ENCODE results near the gene ZBTB20. TPM values are rescaled to one million over a fixed set of nuclear protein-coding genes. Genes with fewer than 3 reads are reported as not detected.

Gene ZBTB20
- total RNA-seq, 1 donor from 2014 or later, result 19.1 TPM

DNA sequence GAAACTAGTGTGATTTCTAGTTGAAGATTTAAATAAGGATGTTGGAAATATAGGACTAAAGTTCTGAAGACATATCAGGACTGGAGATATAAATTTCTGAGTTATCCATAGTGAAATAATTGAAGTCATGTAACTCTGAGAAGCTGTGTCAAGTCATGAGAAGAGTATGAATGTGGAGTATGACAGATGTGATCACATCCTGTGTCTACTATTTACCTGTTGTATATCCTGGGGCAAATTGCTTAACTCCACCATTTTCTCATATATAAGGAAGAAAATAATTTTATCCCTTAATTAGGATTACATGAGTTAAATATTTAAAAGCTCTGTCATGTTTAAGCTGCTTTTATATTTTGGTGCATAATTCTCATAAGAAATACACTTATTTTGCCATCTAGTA is 350.3 kb downstream of the ZBTB20 start:
- Mint-ChIP-seq H3K4me3 (ENCODE audit: unreplicated experiment) (no peak overlapping the region), H3K27ac (ENCODE audit: unreplicated experiment) (no peak overlapping the region), H3K36me3 (ENCODE audit: unreplicated experiment) (no peaks in the 10 kb centered on the region), H3K4me1 (ENCODE audit: unreplicated experiment) (peaks cover 4% of the 10 kb centered on the region), H3K27me3 (ENCODE audit: unreplicated experiment) (no peaks in the 10 kb centered on the region), H3K9me3 (ENCODE audit: unreplicated experiment) (no peaks in the 10 kb centered on the region)
- no peak for DNase-seq (ENCODE audit: extremely low spot score, unreplicated experiment)
- TF ChIP-seq, protein P1, sequence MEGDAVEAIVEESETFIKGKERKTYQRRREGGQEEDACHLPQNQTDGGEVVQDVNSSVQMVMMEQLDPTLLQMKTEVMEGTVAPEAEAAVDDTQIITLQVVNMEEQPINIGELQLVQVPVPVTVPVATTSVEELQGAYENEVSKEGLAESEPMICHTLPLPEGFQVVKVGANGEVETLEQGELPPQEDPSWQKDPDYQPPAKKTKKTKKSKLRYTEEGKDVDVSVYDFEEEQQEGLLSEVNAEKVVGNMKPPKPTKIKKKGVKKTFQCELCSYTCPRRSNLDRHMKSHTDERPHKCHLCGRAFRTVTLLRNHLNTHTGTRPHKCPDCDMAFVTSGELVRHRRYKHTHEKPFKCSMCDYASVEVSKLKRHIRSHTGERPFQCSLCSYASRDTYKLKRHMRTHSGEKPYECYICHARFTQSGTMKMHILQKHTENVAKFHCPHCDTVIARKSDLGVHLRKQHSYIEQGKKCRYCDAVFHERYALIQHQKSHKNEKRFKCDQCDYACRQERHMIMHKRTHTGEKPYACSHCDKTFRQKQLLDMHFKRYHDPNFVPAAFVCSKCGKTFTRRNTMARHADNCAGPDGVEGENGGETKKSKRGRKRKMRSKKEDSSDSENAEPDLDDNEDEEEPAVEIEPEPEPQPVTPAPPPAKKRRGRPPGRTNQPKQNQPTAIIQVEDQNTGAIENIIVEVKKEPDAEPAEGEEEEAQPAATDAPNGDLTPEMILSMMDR (IDR thresholded peaks at IDR 0.05), result no peak

DNA sequence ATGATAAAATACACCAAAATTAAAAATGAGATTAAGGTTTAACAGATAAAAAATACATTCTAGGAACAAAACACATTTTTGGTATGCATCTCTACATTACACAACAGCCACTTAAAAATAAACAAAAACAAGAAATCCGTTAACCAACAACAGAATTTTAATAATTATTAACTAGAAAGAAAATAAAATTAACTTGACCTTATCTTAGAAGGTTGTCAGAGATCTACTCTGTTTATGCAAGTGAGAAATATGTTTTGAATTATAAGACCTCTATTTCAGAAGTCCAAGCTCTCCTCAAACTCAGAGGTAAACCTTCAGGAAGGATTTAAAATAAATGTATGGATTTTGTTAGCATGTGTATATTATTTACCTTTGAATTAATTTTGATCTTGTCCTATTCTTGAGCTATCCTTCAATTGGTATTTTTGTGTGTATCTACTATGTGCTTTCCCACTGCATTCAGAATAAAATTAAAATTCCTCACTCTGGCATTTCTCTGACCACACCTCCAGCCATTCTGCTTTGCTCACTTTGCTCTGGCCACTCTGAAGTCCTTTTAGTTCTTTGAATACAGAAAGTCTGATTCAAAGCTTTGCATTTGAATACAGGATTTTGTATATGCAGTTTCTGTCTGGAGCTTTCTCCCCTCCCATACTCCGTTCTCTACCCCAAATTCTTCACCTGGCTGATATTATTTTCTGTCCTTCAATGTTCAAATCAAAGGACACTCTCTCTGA is 352.0 kb downstream of the ZBTB20 start:
- Mint-ChIP-seq H3K9me3 (ENCODE audit: unreplicated experiment) (no peaks in the 10 kb centered on the region), H3K36me3 (ENCODE audit: unreplicated experiment) (no peaks in the 10 kb centered on the region), H3K4me3 (ENCODE audit: unreplicated experiment) (no peak overlapping the region), H3K27me3 (ENCODE audit: unreplicated experiment) (no peaks in the 10 kb centered on the region), H3K27ac (ENCODE audit: unreplicated experiment) (no peak overlapping the region), H3K4me1 (ENCODE audit: unreplicated experiment) (peaks cover 4% of the 10 kb centered on the region)
- TF ChIP-seq, protein P1 (IDR thresholded peaks at IDR 0.05), result no peak
- no peak for DNase-seq (ENCODE audit: extremely low spot score, unreplicated experiment)

DNA sequence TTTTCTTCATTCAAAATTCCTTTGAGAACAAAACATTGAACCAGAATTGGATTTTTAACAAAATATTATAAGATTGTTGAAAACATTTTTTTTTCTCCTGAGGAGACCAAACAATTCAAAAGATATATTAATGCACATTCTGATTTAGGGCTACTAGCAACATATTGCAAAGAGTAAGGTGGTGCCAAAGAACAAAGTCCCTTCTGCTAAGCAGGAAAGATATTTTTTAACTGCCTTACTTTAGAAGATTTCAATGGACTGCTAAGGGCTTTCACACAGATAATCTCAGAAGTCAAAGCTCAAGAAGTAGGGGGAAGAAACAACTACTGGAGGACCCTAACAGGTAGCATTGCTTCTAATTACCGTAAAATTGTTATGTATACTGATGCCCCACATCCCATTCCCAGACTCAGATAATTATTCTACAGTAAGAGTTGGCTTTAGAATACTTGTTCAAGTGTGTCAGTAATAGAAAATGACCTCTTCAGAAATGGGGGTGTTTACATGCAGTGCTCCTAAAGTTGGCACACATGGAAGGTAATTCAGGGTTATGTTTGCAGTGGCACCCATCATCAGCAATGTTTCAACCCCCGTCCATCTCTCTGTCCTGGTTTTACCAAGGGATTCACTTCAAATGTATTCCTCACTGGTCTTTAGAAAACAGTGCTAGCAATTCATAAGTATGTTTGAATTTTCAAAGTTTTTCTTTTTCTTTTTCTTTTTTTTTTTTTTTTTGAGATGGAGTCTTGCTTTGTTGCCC is 354.7 kb downstream of the ZBTB20 start:
- TF ChIP-seq, protein P1 (IDR thresholded peaks at IDR 0.05), result no peak
- Mint-ChIP-seq H3K27me3 (ENCODE audit: unreplicated experiment) (no peaks in the 10 kb centered on the region), H3K4me1 (ENCODE audit: unreplicated experiment) (peaks cover 4% of the 10 kb centered on the region), H3K27ac (ENCODE audit: unreplicated experiment) (no peak overlapping the region), H3K9me3 (ENCODE audit: unreplicated experiment) (no peaks in the 10 kb centered on the region), H3K36me3 (ENCODE audit: unreplicated experiment) (no peaks in the 10 kb centered on the region), H3K4me3 (ENCODE audit: unreplicated experiment) (no peak overlapping the region)
- DNase-seq (ENCODE audit: extremely low spot score, unreplicated experiment), result no peak

DNA sequence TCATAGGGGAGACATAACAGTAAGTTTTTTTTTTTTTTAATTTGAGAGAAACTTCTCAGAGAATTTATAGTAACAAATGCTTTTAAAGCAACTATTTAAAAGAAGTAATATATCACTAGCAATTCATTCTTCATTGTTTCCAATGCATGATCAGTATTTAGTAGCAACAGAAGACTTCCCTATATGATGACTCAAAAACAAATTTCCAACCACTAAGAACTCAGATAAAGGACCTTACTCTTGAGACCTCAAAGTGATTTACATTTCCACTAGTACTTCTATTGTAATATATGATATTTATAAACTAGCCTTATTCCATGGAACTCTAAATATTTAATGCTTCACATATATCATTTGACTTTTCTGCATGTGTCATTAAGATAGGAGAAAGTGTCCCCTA is 356.3 kb downstream of the ZBTB20 start:
- TF ChIP-seq, protein P1 (IDR thresholded peaks at IDR 0.05), result no peak
- DNase-seq (ENCODE audit: extremely low spot score, unreplicated experiment), result no peak
- Mint-ChIP-seq H3K36me3 (ENCODE audit: unreplicated experiment) (no peaks in the 10 kb centered on the region), H3K27ac (ENCODE audit: unreplicated experiment) (no peak overlapping the region), H3K9me3 (ENCODE audit: unreplicated experiment) (no peaks in the 10 kb centered on the region), H3K4me1 (ENCODE audit: unreplicated experiment) (peaks cover 4% of the 10 kb centered on the region), H3K4me3 (ENCODE audit: unreplicated experiment) (no peak overlapping the region), H3K27me3 (ENCODE audit: unreplicated experiment) (no peaks in the 10 kb centered on the region)

DNA sequence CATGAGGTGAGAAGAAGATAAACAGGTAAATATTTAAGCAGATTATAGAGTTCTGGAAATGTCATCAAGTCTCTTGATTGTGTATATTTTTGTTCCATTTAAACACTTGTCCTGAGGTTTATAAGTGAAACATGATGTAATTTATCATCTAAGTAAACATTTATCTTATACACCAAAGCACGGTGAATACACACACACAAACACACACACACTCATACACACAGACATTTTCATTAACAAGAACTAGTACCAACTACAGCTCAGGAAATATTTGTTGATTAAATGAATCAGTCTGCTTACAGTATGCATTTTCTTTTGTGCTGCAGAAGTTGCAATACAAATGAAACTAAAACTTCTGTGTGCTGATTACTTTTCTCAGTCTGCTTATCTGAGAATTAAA is 357.3 kb downstream of the ZBTB20 start:
- no peak overlapping the region for H3K4me3 Mint-ChIP-seq (ENCODE audit: unreplicated experiment)
- H3K27me3 Mint-ChIP-seq (ENCODE audit: unreplicated experiment), result no peaks in the 10 kb centered on the region
- no peaks in the 10 kb centered on the region for H3K4me1 Mint-ChIP-seq (ENCODE audit: unreplicated experiment)
- TF ChIP-seq, protein P1 (IDR thresholded peaks at IDR 0.05), result no peak
- no peak for DNase-seq (ENCODE audit: extremely low spot score, unreplicated experiment)
- H3K27ac Mint-ChIP-seq (ENCODE audit: unreplicated experiment), result no peak overlapping the region
- H3K9me3 Mint-ChIP-seq (ENCODE audit: unreplicated experiment), result no peaks in the 10 kb centered on the region
- H3K36me3 Mint-ChIP-seq (ENCODE audit: unreplicated experiment), result no peaks in the 10 kb centered on the region
